BJ (cell line): Measurements from ENCODE around the gene CLEC14A. TPM values are rescaled to one million over a fixed set of nuclear protein-coding genes. Genes with fewer than 3 reads are reported as not detected.
A peak's percentile ranks its signal among the peaks of the same experiment; 100 is the strongest.

Experiments
- CTCF ChIA-PET: fragments of 350-600 bp; formaldehyde crosslinking; extraction: SDS; loops from one replicate; lab custom pipeline; 2021; ENCODE audit warnings: antibody characterized with exemption, inconsistent platforms; lab: Yijun Ruan, JAX
- POLR2A ChIA-PET: fragments of 300-600 bp; sonication (Branson Sonifier 250); formaldehyde crosslinking; extraction: SDS; loops from one replicate; lab custom pipeline; 2021; ENCODE audit warnings: antibody characterized with exemption; lab: Charles Lee
- DNase-seq: peaks from one replicate; pipeline ENCODE4 v3.0.0-alpha.2; 2011; ENCODE audit warnings: low read depth
- H3K27me3 ChIP-seq: 2 replicates; pipeline ENCODE4 v1.6.0; 2011; ENCODE audit warnings: low read length; ENCODE audit not compliant: control insufficient read depth, insufficient read depth
- H3K36me3 ChIP-seq: 2 replicates; pipeline ENCODE4 v1.5.1; 2011; ENCODE audit warnings: low read length; ENCODE audit not compliant: control insufficient read depth, insufficient read depth
- H3K4me3 ChIP-seq: 2 replicates; pipeline ENCODE4 v1.5.1; 2011; ENCODE audit warnings: low read depth, mild to moderate bottlenecking, control low read depth, low read length
- polyA plus RNA-seq: library from polyadenylated mRNA; depleted of rRNA; stranded (reverse); fragments of >200 nt; gene quantifications from 2 replicates; pipeline ENCODE4 v1.2.3, GENCODE V29; 2011
- TF ChIP-seq, protein P1 (sequence below): IDR thresholded peaks from 2 replicates; pipeline ENCODE4 v1.5.1; 2011; ENCODE audit warnings: low read depth, mild to moderate bottlenecking, control low read depth, inconsistent platforms, low read length, moderate library complexity; ENCODE audit not compliant: insufficient read depth

CLEC14A gene
- polyA plus RNA-seq, 1 experiment: 0.23 TPM

DNA sequence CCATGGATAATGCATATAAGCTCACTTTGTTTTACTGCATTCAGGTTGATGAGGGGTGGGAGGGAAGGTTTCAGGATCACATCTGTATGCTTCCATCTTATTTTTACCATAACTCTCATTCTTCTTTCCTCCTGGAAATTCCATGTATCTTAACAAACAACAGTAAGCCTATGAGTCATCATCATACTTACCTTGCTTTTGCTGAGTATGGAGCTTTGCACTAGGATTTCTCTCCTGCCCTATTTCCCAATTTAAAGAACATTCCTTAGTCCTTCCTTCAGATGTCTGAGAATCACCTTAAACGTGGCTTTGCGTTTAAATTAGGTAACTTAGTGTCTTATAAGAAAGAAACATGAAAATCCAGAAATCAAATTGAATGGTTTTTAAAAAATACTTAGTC lies 1.6 kb upstream of the CLEC14A start:
- no peak overlapping the region for H3K4me3 ChIP-seq
- ChIA-PET CTCF (no interaction called here), POLR2A (no interaction called here)
- TF ChIP-seq, protein P1, sequence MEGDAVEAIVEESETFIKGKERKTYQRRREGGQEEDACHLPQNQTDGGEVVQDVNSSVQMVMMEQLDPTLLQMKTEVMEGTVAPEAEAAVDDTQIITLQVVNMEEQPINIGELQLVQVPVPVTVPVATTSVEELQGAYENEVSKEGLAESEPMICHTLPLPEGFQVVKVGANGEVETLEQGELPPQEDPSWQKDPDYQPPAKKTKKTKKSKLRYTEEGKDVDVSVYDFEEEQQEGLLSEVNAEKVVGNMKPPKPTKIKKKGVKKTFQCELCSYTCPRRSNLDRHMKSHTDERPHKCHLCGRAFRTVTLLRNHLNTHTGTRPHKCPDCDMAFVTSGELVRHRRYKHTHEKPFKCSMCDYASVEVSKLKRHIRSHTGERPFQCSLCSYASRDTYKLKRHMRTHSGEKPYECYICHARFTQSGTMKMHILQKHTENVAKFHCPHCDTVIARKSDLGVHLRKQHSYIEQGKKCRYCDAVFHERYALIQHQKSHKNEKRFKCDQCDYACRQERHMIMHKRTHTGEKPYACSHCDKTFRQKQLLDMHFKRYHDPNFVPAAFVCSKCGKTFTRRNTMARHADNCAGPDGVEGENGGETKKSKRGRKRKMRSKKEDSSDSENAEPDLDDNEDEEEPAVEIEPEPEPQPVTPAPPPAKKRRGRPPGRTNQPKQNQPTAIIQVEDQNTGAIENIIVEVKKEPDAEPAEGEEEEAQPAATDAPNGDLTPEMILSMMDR: no peak
- 0 out of 2 replicates have a peak, but pooled peaks cover 1% of the 10 kb centered on the region for H3K27me3 ChIP-seq
- no peak for DNase-seq
- no peaks in the 10 kb centered on the region for H3K36me3 ChIP-seq

DNA sequence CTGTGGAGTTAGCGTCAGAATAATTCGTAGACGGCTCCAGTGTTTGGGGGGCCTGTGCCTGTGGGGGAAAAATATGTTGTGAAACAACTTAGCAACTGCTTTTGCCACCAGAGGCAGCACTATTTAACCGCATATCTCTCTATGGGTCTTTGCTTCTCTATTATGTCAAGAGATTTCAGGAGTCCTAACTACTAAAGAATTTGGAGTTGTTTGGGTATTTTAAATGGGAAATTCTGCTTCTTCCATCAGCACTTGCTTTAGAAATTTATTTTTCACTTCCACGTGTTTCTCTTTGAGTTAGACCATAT lies 594 bp upstream of the CLEC14A start:
- TF ChIP-seq, protein P1: no peak
- H3K36me3 ChIP-seq: no peaks in the 10 kb centered on the region
- POLR2A ChIA-PET: no interaction called here
- no peak for DNase-seq
- no peak overlapping the region for H3K4me3 ChIP-seq
- H3K27me3 ChIP-seq: 0 out of 2 replicates have a peak, but pooled peaks cover 1% of the 10 kb centered on the region
- CTCF ChIA-PET: no interaction called here

DNA sequence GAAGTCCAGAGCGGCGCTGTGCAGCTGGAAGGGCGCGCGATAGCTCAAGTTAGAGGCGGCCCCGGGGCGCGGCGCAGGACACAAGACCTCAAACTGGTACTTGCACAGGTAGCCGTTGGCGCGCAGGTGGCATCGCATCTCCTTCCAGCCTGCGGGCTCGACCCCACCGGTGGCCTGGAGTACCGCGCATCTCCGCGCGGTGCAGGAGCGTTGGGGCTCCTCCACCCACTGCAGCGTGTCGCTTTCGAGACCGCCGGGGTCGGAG lies 553 bp downstream of the CLEC14A start:
- H3K36me3 ChIP-seq: no peaks in the 10 kb centered on the region
- no peak for DNase-seq
- peak overlapping the region; percentile 29 for H3K4me3 ChIP-seq
- CTCF ChIA-PET: interaction anchor here (0.8 kb wide), 1 partner anchor 12 kb away, joined by 3 read pairs; no protein-coding TSS in a partner anchor
- TF ChIP-seq, protein P1: no peak
- POLR2A ChIA-PET: no interaction called here
- H3K27me3 ChIP-seq: 0 out of 2 replicates have a peak, but pooled peaks cover 1% of the 10 kb centered on the region

DNA sequence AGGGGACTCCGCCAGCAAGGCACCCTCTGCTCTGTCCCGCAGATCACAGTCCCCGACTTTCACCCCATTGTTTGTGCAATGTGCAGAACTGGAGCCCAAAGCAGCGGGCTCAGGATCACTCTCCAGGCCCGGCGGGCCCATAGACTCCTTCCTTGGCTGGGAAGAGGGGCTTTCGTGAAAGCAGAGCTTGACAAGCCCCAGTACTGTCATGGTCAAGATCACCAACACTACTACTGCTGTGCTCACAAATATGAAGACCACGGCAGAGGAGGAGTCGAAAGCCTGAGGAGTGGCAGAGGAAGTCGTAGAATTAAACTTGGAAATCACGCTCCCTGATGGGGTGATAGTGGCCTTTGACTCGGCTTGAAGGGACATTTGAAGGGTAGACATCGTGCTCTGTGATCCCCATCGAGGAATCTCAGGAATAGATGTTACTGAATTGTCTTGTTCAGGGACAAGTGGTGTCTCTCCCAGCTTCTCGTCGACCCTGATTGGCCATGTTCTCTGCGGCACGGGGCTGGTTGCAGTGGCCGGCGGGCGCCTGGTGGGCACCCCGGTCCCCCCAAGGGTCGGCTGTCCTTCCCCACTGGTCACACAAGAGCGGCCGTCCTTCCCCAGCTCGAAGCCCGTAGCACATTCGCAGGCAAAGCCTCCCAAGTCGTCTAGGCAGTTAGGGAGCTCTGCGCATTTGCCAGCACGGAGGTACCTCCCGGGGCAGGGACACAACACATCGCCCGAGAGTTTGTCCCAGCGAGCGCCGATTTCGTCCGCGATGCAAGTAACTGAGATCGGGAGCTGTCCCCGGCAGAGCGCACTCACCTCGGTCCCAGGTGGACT lies 1.1 kb downstream of the CLEC14A start:
- CTCF ChIA-PET: interaction anchor here (0.8 kb wide), 1 partner anchor 11 kb away, joined by 3 read pairs; no protein-coding TSS in a partner anchor
- TF ChIP-seq, protein P1: no peak

DNA sequence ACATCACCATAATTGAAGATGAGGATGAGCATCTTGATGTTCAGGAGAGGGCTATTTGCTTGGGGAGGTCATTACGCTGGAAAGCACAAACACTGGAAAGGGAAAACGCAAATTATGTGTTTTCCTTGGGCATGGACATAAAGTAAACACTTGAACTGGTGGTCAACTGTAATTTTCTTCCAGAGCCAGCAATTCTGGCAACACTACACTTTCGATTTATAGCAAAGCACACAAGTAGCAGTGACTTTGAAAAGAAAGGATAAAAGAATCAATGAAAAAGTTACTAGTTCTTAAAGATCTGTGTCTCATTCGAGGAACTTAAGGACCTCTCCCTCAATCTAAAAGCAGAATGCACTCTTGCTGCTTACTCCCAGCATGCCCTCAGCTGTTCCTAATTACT lies 2.2 kb downstream of the CLEC14A start:
- no peak for DNase-seq
- TF ChIP-seq, protein P1: no peak
- no peaks in the 10 kb centered on the region for H3K36me3 ChIP-seq
- H3K4me3 ChIP-seq: no peak overlapping the region
- ChIA-PET POLR2A (no interaction called here), CTCF (no interaction called here)
- H3K27me3 ChIP-seq: 0 out of 2 replicates have a peak, but pooled peaks cover 1% of the 10 kb centered on the region

More for the DNA sequence above, 1.1 kb downstream of the CLEC14A start:
- DNase-seq: no peak
- H3K27me3 ChIP-seq: 0 out of 2 replicates have a peak, but pooled peaks cover 1% of the 10 kb centered on the region
- peak overlapping the region; percentile 29 for H3K4me3 ChIP-seq
- no peaks in the 10 kb centered on the region for H3K36me3 ChIP-seq
- POLR2A ChIA-PET: no interaction called here
